Right renal pelvis (tissue), 4 donors: ENCODE data around the gene SPARCL1. TPM values are rescaled to one million over a fixed set of nuclear protein-coding genes. Genes with fewer than 3 reads are reported as not detected.

ENCODE experiments used
- DNase-seq, 4 donors: peaks; one replicate each; pipeline ENCODE4 v3.0.0-alpha.2; 2013; ENCODE audit warnings: low read depth in 4 of 4, low spot score in 3 of 4, missing footprints in 1 of 4
- polyA plus RNA-seq, 4 donors: library from polyadenylated mRNA; unstranded; fragments of 120-200 nt; gene quantifications; one replicate each; pipeline ENCODE4 v1.2.1, GENCODE V29; 2013; ENCODE audit not compliant: insufficient read length in 4 of 4

The SPARCL1 gene
- polyA plus RNA-seq, 4 donors, result 11.1 to 25.6 (median 14.8) TPM

- DNase-seq, result no peak
These were observed 13.0 kb upstream of the SPARCL1 start for GRCh38 chr4:87541956-87542709.

GRCh38 chr4:87541521-87541920 lies 12.3 kb upstream of the SPARCL1 start:
- DNase-seq, result no peak

- no peak for DNase-seq
These were observed 11.2 kb upstream of the SPARCL1 start for GRCh38 chr4:87540146-87541058.

- DNase-seq, result no peak
These were observed 3.7 kb upstream of the SPARCL1 start for GRCh38 chr4:87532907-87533306.

- DNase-seq, result no peak
These were observed 2.9 kb upstream of the SPARCL1 start for GRCh38 chr4:87532109-87532508.

GRCh38 chr4:87531621-87532020 lies 2.4 kb upstream of the SPARCL1 start:
- no peak for DNase-seq

- peak in 1 of 4 donors; percentile 40 for DNase-seq
These were observed 1.7 kb upstream of the SPARCL1 start for GRCh38 chr4:87530868-87531267.

- DNase-seq, result no peak
These were observed 1.1 kb upstream of the SPARCL1 start for GRCh38 chr4:87530229-87530628.

GRCh38 chr4:87527431-87528220 lies 1.6 kb downstream of the SPARCL1 start:
- DNase-seq, result no peak

GRCh38 chr4:87525636-87526295 lies 3.4 kb downstream of the SPARCL1 start:
- no peak for DNase-seq

GRCh38 chr4:87524456-87524855 lies 4.7 kb downstream of the SPARCL1 start:
- DNase-seq, result no peak

GRCh38 chr4:87523307-87523706 lies 5.9 kb downstream of the SPARCL1 start:
- DNase-seq, result no peak

- DNase-seq, result no peak
These were observed 7.3 kb downstream of the SPARCL1 start for GRCh38 chr4:87521757-87522374.

- no peak for DNase-seq
These were observed 7.9 kb downstream of the SPARCL1 start for GRCh38 chr4:87521319-87521718.

GRCh38 chr4:87517621-87518020 lies 11.6 kb downstream of the SPARCL1 start:
- DNase-seq, result no peak

- no peak for DNase-seq
These were observed 12.5 kb downstream of the SPARCL1 start for GRCh38 chr4:87516683-87517082.

GRCh38 chr4:87512400-87512799 lies 16.8 kb downstream of the SPARCL1 start:
- no peak for DNase-seq

GRCh38 chr4:87511500-87511899 lies 17.7 kb downstream of the SPARCL1 start:
- no peak for DNase-seq

- no peak for DNase-seq
These were observed 18.4 kb downstream of the SPARCL1 start for GRCh38 chr4:87510747-87511146.
